Gastroesophageal sphincter (tissue), 4 donors: ENCODE measurements around the gene ABCC9. TPM values are rescaled to one million over a fixed set of nuclear protein-coding genes. Genes with fewer than 3 reads are reported as not detected.

ENCODE experiments used
- ATAC-seq: fragments of 150-250 bp; one replicate; pipeline ENCODE4 v1.9.1; 2016; ENCODE audit warnings: mild to moderate bottlenecking, moderate library complexity
- H3K27ac ChIP-seq, 4 donors: fragments of 200-600 bp; sonication (generic) in 3 of 4; 1 replicate in 3 of 4; 2 replicates in 1 of 4; pipeline ENCODE4 v1.5.1; 2016 to 2019
- H3K27me3 ChIP-seq: fragments of 200-600 bp; sonication (generic); one replicate; pipeline ENCODE4 v1.5.1; 2019
- H3K36me3 ChIP-seq, 2 donors: fragments of 200-600 bp; sonication (generic); one replicate each; pipeline ENCODE4 v1.5.1; 2019; ENCODE audit warnings: control low read depth in 1 of 2
- H3K4me1 ChIP-seq, 3 donors: fragments of 200-600 bp; sonication (generic); 1 replicate in 2 of 3; 2 replicates in 1 of 3; pipeline ENCODE4 v1.5.1; 2016 to 2019; ENCODE audit warnings: control low read depth in 2 of 3
- H3K4me3 ChIP-seq, 2 donors: fragments of 200-600 bp; sonication (generic); one replicate each; pipeline ENCODE4 v1.5.1; 2019; ENCODE audit warnings: mild to moderate bottlenecking in 1 of 2, moderate library complexity in 1 of 2
- H3K9me3 ChIP-seq, 3 donors: fragments of 200-600 bp; sonication (generic); one replicate each; pipeline ENCODE4 v1.5.1; 2017 to 2019; ENCODE audit warnings: control low read depth in 2 of 3
- CTCF ChIP-seq, 4 experiments: fragments of 200-600 bp in 2 of 4; fragments of 450-650 bp in 2 of 4; sonication (generic) in 1 of 4; IDR thresholded peaks; one replicate each; pipeline ENCODE4 v1.5.1; 2017 to 2019; ENCODE audit warnings: antibody characterized with exemption in 4 of 4, mild to moderate bottlenecking in 2 of 4, moderate library complexity in 2 of 4
- EP300 ChIP-seq: sonication (generic); formaldehyde crosslinking; IDR thresholded peaks from one replicate; pipeline ENCODE4 v1.6.1; 2017; ENCODE audit warnings: antibody characterized with exemption, mild to moderate bottlenecking
- POLR2A ChIP-seq, 2 donors: fragments of 450-650 bp; IDR thresholded peaks; one replicate each; pipeline ENCODE4 v1.6.1; 2017; ENCODE audit warnings: antibody characterized with exemption in 2 of 2, mild to moderate bottlenecking in 2 of 2, moderate library complexity in 1 of 2
- POLR2AphosphoS5 ChIP-seq: sonication (generic); formaldehyde crosslinking; IDR thresholded peaks from one replicate; pipeline ENCODE4 v1.6.1; 2017; ENCODE audit warnings: antibody characterized with exemption
- WGBS, 2 donors: methylation state at CpG; one replicate each; pipeline ENCODE4 v1.1.5; 2018; ENCODE audit warnings: low coverage in 1 of 2; 5-methylcytosine and 5-hydroxymethylcytosine counted together
- total RNA-seq, 4 donors: library from RNA; depleted of rRNA; stranded (reverse); fragments of >200 nt; gene quantifications; one replicate each; pipeline ENCODE4 v1.1.0, GENCODE V29; 2016

Gene ABCC9
- total RNA-seq, 4 donors from 2014 or later, result 61.8 to 105 (median 73.7) TPM

- no peak for ATAC-seq
- Histone ChIP-seq H3K36me3 (peaks cover 0 to 22% of the 10 kb centered on the region in 2 donors), H3K9me3 (no peaks in the 10 kb centered on the region), H3K27ac (no peak overlapping the region), H3K4me1 (peaks cover 0 to 17% (median 7%) of the 10 kb centered on the region in 3 donors), H3K4me3 (no peak overlapping the region), H3K27me3 (no peaks in the 10 kb centered on the region)
- WGBS, 2 donors, result 0 to 20% methylated on average over 1 to 2 of the region's 2 CpGs
- TF ChIP-seq POLR2AphosphoS5, result no peak
- TF ChIP-seq POLR2A (IDR thresholded peaks at IDR 0.05), result no peak
- TF ChIP-seq EP300, result no peak
- no peak for TF ChIP-seq CTCF (IDR thresholded peaks at IDR 0.05)
Measured at GRCh38 chr12:21819236-21819635, 122.0 kb downstream of the ABCC9 start.

GRCh38 chr12:21818627-21819026 lies 122.6 kb downstream of the ABCC9 start:
- ATAC-seq, result no peak
- Histone ChIP-seq H3K4me3 (no peak overlapping the region), H3K36me3 (peaks cover 0 to 28% of the 10 kb centered on the region in 2 donors), H3K27me3 (no peaks in the 10 kb centered on the region), H3K9me3 (no peaks in the 10 kb centered on the region), H3K4me1 (peaks cover 0 to 17% (median 7%) of the 10 kb centered on the region in 3 donors), H3K27ac (no peak overlapping the region)
- TF ChIP-seq POLR2A (IDR thresholded peaks at IDR 0.05) (no peak), EP300 (no peak), POLR2AphosphoS5 (no peak), CTCF (IDR thresholded peaks at IDR 0.05) (no peak)
- 10 to 27% methylated on average over 2 of the region's 2 CpGs for WGBS, 2 donors

GRCh38 chr12:21815306-21816062 lies 125.7 kb downstream of the ABCC9 start:
- H3K4me1 ChIP-seq, result peaks cover 0 to 15% (median 7%) of the 10 kb centered on the region in 3 donors
- peaks cover 0 to 44% of the 10 kb centered on the region in 2 donors for H3K36me3 ChIP-seq
- H3K9me3 ChIP-seq, result no peaks in the 10 kb centered on the region
- H3K4me3 ChIP-seq, result no peak overlapping the region
- WGBS, 2 donors, result 88% methylated on average over 1 of the region's 1 CpG; no CpG with 5 or more reads in 1 of the 2 donors
- TF ChIP-seq CTCF (IDR thresholded peaks at IDR 0.05) (no peak), POLR2AphosphoS5 (no peak), EP300 (no peak), POLR2A (IDR thresholded peaks at IDR 0.05) (no peak)
- no peak for ATAC-seq
- no peaks in the 10 kb centered on the region for H3K27me3 ChIP-seq
- no peak overlapping the region for H3K27ac ChIP-seq

- ATAC-seq, result no peak
- peaks cover 0 to 48% of the 10 kb centered on the region in 2 donors for H3K36me3 ChIP-seq
- no peak overlapping the region for H3K27ac ChIP-seq
- WGBS, 2 donors, result 71 to 96% methylated on average over 3 of the region's 3 CpGs
- no peak for TF ChIP-seq POLR2AphosphoS5
- no peak for TF ChIP-seq POLR2A (IDR thresholded peaks at IDR 0.05)
- TF ChIP-seq CTCF (IDR thresholded peaks at IDR 0.05), result no peak
- no peak for TF ChIP-seq EP300
- no peaks in the 10 kb centered on the region for H3K27me3 ChIP-seq
- H3K4me3 ChIP-seq, result no peak overlapping the region
- peaks cover 0 to 8% (median 7%) of the 10 kb centered on the region in 3 donors for H3K4me1 ChIP-seq
- H3K9me3 ChIP-seq, result no peaks in the 10 kb centered on the region
Measured at GRCh38 chr12:21814814-21815213, 126.4 kb downstream of the ABCC9 start.

GRCh38 chr12:21814327-21814726 lies 126.9 kb downstream of the ABCC9 start:
- Histone ChIP-seq H3K4me3 (no peak overlapping the region), H3K9me3 (no peaks in the 10 kb centered on the region), H3K36me3 (peaks cover 0 to 48% of the 10 kb centered on the region in 2 donors), H3K27me3 (no peaks in the 10 kb centered on the region), H3K4me1 (peaks cover 0 to 4% (median 3%) of the 10 kb centered on the region in 3 donors), H3K27ac (no peak overlapping the region)
- TF ChIP-seq POLR2AphosphoS5 (no peak), EP300 (no peak), POLR2A (IDR thresholded peaks at IDR 0.05) (no peak), CTCF (IDR thresholded peaks at IDR 0.05) (no peak)
- 88 to 100% methylated on average over 2 of the region's 2 CpGs for WGBS, 2 donors
- no peak for ATAC-seq
